Measurements from ENCODE around the gene PHACTR3.

PHACTR3 gene

DNA sequence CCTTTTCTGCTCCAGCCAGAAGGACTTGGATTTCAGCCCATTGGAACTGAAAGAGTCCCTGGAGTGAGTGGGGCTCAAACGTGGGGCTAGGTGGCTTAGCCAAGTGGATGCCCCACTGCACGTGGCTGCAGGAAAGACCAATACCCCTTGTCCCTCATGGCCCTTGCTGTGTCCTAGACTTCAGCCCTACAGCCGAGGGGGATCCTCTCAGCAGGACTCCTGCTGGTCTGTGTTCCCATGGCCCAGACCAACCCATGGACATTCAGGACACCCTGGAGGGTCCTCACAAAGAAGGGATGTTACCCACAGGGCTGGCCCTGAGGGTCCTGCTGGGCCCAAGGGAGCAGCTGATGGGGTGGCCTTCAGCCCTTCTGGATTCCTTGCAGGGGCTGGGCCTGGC, 30.0 kb upstream of the PHACTR3 start:
- no peak for DNase-seq (ENCODE audit: low read depth in 3 of 3)

DNA sequence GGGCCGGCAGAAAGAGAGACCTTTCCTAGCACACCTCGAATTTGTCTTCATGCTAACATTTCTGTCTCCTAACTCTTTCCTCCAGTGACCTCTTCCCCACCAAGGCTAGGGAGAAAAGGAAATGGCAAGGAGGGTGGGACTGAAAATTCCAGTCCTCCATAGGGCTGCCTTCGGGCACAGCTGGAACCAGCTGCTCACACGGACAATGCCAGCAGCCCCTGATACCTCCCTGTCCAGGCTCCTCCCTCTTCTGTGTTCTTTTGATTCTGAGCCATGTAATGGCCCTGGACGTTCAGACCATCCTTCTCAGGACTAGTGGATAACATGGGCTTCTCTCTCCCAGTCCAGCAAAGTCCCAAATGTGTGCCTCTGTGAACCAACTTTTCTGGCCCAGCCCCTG, 29.1 kb upstream of the PHACTR3 start:
- DNase-seq (ENCODE audit: low read depth in 3 of 3) = no peak

DNA sequence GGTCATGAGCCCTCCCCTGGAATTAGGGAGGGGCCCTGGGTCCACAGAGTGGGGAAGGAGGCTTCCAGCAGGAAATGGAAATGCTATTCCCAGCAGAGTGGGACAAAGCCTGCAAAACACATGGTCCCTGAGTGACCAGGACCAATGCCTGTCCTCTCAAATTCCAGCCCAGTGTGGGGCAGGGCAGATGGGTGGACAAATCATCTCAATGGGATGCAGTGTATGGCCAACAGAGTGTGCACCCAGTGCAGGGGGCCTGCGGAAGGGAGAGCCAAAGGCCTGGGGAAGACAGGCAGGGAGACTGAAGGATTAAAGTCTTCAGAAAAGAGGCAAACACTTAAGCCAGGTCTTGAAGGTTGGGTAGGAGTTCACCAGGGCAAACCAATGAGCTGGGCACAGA, 28.7 kb upstream of the PHACTR3 start:
- DNase-seq (ENCODE audit: low read depth in 3 of 3) = no peak

DNA sequence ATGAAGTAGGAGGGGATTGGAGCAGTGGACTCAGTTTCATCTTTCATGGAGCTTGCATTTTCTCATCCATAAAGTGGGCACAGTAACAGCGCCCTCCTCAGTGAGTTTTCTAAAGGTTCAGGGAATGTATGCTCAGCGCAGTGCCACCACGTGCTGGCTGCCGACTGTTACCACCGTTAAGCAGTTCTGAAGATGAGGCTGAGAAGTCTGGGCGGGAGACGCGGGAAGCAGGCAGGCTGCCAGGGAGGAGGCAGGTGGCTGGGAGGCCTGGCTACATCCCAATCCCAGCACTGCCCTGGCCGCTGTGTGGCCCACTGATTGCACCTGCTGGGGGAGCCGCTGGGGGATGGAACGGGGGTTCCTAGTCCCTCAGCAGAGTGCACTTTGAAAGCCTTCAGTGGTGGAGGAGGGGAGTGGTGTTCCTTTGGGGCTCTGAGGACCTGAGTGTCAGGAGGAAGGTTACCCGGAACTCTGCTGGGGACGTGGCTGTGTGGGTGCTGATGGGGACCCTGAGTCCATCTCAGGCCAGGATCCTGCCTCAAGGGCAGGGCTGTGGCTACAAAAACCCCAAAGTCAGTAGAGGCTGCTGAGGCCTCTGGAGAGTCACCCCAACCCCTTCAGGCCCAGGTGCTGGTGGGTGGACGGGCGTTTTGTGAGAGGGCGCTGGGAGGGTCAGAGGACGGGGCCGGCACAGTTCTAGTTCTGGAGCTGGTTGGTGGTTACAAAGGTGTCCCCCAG, 28.0 kb upstream of the PHACTR3 start:
- no peak for DNase-seq (ENCODE audit: low read depth in 3 of 3)

DNA sequence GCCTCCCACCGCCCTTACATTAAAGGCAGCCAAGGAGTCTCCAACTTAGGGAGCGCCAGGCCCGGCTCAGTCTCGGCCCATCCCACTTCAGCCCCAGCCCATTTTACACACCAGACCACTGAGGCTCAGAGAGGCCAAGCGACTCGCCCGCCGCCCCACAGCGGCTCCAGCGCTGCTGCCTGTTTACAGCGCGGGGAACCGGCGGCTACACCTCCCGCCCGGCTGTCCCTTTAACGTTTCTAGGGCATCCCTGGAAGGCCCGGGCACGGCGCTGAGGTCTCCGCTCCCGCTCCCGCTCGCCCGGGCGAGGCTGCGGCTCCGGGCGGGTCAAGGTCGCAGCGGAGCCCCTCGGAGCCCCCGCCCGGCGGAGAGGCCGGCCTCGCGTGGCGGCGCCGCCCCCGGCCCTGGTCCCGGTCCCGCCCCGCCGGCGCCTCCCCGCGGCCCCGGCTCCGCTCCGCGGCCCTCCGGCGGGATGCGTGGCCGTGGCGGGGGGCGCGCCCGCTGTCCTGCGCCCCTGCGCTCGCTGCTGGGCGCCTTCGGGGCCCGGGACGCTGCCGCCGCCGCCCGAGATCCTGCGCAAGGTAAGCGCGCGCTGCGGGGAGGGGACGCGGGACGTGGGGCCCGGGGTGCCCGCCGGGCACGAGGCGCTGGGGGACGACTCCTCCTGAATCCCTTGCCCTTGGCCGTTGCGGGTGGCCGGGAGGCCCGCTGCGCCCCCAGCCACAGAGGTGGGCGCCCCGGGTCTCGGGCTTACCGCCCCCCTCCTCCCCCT, 27.1 kb upstream of the PHACTR3 start:
- DNase-seq (ENCODE audit: low read depth in 3 of 3) = no peak

DNA sequence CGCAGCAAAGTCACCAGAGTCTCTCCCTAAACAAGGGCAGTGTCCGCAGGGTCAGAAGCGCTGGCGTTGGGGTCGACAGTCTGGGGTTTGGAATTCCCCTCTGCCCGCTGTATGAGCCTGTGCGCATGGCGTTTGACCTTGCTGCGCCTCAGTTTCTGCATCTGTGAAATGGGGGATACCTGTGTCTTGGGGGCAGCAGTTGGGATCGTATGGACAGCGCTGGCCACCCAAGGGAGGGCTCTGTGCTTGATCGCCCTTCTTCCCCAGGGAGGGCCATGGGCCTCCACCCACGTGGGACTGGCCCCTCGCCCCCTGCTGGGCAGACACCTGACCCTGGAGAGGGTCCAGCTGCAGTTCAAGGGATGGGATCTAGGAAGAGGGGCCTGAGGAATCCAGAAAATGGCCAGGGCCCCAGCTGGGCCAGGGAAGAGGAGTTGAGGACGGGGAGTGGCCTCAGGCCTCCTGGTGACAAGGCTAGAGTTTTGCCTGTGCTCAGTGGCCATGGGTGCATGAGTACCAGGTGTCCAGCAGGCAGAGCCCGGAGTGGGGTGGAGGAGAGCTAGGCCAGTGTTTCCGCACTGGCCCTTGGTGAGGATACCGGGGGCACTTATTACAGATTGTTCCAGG, 26.4 kb upstream of the PHACTR3 start:
- DNase-seq (ENCODE audit: low read depth in 3 of 3) = no peak

DNA sequence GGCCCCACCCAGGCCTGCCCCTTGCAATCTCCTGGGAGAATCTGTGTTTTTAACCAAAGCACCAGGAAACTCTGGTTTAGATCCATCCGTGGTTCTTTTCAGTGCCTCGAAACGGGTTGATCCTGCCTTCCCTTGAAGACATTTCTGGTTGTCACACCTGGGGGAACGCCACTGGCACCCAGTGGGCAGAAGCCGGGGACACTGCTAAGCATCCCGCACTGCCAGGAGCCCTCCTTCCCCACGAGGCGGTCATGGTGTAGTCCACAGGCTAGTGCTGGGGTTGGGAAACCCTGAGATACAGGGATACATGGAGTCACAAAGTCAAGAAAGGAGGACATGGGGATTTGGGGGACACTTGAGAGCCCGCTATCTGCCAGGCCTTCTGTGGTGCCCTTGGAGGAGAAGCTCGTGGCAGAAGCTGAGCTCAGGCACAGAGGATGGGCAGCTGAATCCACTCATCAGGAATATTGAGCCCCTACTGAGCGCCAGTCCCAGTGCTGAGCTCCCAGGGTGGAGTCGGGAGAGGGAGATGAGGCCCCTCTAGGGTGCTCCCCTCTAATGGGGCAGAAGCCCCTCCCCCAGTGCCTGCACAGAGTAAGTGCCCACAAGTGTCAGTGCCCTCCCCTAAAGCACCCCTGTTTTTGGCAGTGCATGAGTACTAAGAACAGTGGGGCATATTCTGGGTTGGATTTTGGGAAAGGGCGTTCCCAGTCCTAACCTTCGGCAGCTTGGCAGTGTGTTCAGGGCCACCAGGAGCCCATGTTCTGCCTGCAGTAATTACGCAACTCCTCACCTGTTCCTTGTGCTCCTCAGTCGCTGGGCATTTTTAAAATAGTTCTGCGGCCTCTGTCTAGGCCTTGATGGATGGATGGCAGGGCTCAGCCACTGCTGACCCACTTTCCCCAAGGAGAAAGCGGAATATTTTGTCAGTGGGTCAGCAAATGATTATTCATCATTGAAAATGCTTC, 25.6 kb upstream of the PHACTR3 start:
- no peak for DNase-seq (ENCODE audit: low read depth in 3 of 3)

DNA sequence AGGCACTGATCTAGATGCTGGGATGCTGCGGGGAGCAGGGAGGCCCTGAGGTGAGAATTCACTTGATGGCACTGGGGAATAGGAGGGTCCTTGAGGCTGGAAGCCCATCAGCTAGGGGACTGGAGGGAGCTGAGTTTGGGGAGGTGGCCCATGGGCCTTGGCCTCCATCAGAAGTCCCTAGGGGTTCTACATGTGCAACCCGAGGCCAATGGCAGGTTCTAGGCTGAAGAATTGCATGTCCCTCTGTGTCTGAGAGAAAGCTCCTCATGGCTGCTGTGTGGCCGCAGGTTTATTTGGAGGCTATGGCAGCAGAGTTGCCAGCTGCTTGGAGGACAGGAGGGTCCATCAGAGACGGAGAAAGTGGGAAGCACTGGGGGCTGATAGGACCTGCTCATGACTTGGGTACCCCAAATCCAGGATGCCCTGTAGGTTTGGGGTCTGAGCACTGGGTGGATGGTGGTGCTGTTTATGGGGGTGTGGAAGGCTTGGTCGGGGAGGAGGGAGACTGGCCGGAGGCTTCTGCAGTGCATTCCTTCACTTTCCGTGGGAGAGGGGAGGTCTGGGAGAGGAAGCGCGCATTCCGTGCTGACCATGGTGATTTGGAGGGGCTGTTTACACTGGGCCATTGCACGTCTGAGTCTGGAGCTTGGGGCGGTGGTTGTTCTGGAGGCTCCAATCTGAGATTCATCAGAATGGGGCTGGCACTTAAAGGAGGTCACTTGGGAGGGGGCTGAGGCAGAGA, 24.8 kb upstream of the PHACTR3 start:
- DNase-seq (ENCODE audit: low read depth in 3 of 3) = no peak

DNA sequence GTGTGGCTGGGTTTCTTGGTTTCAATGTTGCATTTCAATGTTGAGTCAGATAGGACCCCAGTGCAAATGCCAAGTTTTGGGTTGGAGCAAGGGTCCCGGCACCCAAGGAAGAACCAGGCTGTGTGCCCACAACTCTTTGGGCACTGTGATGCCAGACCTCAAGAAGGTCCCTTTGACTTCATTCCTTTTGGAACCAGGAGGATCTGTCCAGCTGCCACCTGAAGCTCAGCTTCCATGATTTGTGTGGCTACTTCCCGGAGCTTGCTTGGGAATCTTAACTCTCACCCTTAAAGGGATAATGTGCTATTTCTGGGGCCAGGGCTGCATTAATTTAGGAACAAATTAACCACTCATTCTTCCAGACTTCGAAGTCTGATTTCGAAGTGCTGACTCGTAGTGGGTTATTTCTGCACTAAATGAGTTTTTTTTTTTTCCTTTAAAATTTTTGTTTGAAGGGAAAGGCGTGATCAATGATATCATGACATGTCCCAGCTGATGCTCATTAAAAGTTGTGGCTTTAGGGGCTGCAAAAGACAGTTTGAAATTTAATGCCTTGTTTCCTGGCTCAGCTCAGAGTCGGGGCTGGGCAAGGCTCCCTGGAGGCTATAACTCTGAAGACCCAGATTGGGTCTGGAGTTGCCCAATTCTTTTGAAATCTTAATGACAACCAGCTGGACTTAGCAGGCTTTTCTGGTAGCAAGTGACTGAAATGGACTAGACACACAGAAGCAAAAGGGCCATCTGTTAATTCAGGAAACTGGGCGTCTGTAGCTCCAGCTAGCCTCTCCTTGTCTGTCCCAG, 24.0 kb upstream of the PHACTR3 start:
- DNase-seq (ENCODE audit: low read depth in 3 of 3) = no peak

DNA sequence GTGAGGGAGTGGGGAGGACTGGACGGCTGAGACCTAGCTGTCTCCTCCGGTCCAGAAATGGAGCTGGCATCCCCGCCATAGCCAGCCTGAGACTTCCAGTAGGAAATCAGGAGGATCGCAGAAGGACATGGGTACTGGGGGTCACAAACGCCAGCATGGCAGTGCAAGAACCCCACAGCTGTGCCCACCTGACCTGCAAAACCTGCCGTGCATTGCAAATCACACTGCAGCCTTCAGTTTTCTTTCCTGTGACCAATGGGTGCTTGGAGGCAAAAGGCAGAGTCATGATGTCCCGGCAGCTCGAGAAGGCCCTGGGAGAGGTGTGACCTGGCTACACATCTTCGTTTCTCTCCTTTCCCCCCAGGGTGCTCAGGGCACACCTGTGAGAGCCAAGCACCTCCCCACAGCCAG, 23.3 kb upstream of the PHACTR3 start:
- no peak for DNase-seq (ENCODE audit: low read depth in 3 of 3)

DNA sequence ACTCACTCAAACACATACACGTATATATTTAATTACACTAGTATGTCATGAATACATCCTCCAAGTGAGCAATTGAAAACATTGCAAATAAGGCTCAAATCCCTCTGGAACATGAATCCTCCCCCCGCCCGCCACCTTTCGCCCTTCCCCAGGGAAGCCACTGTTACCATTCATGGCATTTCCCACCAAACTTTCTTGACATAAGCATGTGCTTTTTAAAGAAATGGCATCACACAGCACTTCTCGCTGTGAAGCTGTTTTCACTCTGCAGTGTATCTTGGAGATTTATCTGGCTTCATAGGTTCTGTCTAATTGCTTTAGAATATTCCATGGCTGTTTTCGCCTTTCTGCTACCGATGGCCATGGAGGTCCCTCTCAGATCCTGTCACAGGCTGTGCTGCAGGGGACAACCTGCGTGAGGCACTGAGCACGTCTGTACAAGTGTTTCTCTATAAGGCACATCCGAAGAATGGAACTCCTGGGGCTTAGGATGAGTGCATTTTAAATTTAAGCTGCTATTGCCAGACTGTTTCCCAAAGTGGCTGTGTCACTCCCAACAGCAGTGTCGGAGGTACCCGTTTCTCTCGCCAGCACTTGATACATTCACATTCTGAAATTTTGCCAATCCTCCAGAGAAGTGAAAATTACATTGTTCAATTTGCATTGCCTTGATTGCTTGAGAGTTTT, 22.2 kb upstream of the PHACTR3 start:
- no peak for DNase-seq (ENCODE audit: low read depth in 3 of 3)

DNA sequence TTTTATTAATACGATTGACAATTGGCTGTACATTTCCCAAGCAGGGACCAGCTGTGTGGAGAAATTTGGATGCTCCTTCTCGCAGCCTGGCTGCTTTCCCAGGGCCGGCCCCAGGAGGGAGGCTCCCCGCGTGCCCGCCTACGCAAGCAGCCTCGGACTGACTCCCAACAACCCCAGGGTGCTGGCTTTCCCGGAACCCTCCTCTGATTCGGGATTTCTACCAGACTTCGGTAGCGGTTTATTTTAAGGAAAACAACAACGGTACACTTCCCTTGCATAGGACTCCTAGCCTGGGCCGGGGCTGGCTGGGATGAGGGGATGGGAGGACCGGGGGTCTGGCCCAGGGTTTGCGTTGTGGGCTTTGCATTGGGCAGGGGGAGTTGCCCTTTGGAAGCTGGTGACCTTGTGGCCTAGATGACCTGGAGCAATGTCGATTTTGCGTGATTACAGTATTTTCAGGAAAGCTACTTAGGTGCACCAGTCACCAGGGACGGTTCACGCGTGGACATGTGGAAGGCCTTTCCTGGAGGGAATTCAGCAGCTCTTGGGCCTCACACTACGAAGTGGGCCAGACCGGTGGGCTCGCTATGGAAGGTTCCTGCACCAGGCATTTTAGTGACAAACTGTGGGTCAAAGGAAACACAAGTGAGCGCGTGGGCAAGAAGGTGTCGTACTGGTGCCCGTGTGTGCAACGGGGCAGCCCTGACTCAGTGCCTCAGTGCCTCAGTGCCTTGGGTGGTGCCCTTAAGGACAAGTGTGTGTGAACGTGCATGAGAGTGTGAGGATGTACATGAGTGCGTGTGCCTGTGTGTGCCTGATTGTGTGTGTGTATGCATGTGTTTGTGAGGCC, 20.7 kb upstream of the PHACTR3 start:
- no peak for DNase-seq (ENCODE audit: low read depth in 3 of 3)

DNA sequence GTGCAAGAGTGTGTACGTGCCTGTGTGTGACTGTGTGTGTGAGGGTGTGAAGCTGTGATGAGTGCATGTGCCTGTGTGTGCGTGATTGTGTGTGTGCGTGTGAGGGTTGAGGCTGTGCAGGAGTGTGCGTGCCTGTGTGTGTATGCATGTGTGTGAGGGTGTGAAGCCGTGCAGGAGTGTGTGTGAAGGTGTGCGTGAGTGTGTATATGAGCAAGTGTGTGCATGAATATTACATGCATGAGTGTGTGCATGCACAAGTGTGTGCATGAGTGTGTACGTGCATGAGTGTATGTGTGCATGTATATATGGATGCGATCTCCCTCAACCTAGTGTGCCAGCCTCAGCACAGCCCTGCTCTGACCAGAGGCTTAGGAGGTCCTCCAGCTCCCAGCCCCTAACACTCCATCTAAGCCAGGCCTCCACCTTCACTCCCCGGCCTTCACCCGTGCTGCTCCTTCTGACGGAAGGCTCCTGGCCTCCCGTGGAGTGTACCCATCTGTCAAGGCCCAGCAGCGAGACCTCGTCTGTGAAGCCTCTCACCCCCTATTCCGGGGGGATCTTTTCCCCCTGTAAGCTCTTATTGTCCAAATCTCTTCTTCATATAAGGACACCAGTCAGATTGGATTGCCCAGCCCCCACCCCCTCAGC, 19.9 kb upstream of the PHACTR3 start:
- no peak for DNase-seq (ENCODE audit: low read depth in 3 of 3)

DNA sequence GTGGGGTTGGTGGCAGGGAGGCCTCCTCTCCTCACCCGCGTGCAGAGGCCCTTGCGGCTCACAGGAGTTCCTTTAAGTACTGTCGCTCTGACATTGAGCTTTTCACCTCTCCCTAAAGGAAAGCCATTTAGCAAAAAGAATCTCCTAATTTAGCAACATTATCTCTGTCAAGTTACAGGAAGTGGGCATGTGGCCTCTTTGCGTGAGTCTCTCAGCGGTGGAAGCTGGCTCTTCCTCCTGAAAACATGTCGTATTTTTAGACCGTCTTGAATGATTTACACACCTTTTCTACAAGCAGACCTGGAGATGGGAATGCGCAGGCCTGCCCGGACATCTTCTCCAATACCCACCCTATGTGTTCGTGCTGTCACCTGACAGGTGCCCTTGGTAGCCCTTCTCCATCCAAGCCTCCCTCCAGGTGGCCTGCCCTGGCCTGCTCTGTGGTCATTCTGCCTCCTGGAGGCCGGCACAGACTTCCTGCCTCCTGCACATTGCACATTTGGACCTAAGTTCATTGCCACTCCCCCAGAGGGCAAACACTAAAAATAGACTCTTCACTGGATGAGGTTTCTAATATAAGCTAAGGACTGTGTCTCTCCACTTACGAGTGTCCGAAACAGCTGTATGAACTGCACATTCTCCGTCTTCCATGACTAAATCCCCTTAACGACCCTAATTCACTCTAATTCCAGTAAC, 18.5 kb upstream of the PHACTR3 start:
- DNase-seq (ENCODE audit: low read depth in 3 of 3) = no peak

DNA sequence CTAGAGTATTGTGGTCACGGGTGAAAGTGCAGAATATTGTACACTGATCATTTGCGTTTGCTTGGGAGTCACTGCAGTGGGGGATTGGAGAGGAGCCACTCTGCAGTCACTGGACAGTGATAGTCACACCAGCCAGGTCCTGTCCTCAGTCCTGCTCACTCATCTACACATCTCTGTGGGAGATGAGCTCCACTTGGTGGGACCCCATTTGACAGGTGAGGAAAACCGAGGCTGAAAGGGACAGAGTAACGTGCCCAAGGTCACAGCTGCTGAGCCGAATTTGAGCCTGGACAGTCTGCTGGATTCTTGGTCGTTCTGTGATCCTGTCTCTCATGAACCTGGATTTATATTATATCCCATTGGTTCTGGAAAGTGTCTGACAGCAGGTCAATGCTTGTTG, 17.7 kb upstream of the PHACTR3 start:
- DNase-seq (ENCODE audit: low read depth in 3 of 3) = no peak

DNA sequence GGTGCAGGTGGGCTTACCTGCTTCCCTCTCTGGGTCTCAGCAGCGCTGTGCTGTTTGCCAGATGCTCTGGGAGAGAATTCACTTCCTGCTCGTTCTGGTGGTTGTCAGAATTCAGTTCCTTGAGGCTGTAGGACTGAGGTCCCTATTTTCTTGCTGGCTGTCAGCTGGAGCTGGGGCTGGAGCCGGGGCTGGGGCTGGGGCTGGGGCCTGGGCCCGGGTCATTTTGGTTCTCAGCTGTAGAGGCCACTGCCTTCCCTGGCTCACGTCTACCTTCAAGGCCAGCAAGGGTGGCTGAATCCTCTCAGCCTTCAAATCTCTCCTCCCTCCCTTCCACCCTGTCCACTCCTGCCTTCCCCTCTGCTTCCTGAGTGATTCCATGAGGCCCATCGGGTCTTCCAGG, 16.8 kb upstream of the PHACTR3 start:
- no peak for DNase-seq (ENCODE audit: low read depth in 3 of 3)

DNA sequence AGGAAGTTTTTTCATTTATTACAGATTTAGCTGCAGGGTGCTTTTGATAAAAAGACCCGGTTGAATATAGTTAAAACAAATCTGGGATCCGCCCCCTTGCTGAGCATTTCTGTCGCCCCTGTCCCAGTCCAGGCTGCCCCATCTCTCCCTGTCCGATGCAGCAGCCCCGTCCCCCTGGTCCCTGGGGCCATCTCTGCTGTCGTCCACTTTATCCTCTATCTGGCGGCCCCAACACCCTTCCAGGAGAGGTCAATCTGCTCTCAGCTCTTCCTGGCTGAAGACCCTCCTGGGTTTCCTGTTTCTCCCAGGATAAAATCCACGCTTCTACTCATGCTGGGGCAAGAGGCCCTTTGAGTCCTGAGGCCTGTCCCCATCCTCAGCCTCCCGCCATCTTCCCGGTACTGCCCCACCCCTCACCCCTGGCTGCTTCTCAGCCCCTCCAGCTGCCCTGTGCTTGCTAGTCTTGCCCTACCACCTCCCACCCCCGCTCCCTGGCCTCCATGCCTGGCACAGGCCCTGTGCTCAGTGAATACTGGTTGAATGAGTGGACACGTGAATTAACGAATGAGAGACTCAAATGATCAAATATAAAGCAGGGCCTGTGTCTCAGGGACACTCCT, 16.0 kb upstream of the PHACTR3 start:
- DNase-seq (ENCODE audit: low read depth in 3 of 3) = no peak
